HG02610 (cell line): Measurements from ENCODE around the gene RALGPS1.

Experiments
- ATAC-seq: cut with Tn5 transposase; IDR thresholded peaks from one replicate; pipeline ENCODE4 v1.9.1; 2021; ENCODE audit warnings: mild to moderate bottlenecking, moderate library complexity; ENCODE audit not compliant: unreplicated experiment

The RALGPS1 gene

GRCh38 chr9:127199001-127199791, 284.6 kb downstream of the RALGPS1 start:
- ATAC-seq: peak; percentile 45

GRCh38 chr9:127200106-127200862, 285.7 kb downstream of the RALGPS1 start:
- ATAC-seq: no peak

GRCh38 chr9:127201071-127201541, 286.5 kb downstream of the RALGPS1 start:
- no peak for ATAC-seq

DNA sequence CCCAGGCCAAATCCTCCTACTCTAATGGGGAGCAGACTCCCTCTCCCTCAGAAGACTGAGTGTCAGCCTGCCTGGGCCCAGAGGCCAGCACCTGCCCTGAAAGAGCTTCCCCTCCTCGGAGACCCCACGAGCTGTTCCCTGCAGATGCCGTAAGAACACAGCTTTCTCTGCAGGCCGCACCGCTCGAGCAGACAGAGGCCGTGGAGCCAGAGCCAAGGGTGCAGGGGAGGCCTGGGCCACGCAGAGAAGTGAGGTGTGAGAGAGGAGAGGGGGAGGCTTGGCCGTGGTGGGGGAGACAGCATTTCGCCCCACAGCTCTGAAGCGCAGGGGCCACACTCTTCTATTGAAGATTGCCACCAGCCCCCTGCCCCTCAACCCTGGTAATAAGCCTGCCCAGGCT, 287.1 kb downstream of the RALGPS1 start:
- ATAC-seq: no peak

DNA sequence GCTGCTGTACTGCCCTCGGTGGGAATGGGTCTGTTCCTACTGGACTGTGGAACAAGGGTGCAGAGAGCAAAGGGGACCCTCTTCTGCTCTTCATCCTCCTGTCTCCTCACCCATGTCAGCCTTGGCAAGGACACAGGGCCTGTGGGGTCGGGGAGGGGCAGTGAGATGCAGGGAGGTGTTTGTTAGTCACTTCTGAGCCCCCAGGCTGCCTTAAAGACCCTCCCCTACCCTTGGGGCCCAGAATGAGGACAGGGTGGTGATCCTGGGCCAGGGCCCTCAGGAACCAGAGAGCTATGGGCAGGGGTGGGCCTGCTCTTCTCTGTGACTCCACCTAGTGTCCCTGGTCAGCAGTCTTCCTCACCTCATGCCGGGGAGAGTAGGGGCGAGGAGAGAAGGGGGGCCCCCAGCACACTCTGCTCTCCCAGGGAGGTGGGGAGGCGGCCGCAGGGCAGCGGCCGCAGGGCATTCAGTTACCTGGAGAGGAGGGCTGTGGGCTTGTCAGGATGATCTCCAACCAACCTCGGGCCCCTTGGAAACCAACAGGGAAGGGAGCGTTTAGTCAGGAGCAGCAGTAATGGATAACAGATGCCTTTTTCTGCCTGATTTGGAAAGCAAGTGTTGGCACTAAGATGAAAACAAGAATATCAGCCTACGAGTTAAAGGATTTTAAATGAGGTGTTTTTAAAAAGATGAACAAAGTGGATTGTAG, 288.0 kb downstream of the RALGPS1 start:
- no peak for ATAC-seq

- no peak for ATAC-seq
Observed at GRCh38 chr9:127203681-127204327, 289.2 kb downstream of the RALGPS1 start.

- ATAC-seq: no peak
Observed at GRCh38 chr9:127204771-127205470, 290.3 kb downstream of the RALGPS1 start.

GRCh38 chr9:127205952-127206351, 291.4 kb downstream of the RALGPS1 start:
- ATAC-seq: no peak

DNA sequence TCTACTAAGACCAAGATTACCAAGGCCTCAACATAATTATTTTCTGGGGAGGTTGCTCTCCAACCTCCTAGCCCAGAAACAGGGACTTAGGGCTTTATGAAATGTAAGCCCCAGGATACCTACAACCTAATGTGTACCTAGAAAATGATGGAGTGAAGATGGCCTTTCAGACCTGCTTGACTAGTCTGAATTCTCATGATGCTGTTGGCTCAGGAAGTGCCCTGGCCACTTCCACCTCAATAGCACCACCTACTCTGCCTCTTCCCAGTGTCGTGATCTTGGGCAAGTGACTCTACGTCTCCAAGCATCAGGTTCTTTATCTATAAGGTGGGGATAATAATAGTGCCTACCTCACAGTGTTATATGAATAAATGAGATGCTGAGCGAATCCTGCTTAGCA, 292.1 kb downstream of the RALGPS1 start:
- no peak for ATAC-seq

- no peak for ATAC-seq
Observed at GRCh38 chr9:127207734-127208410, 293.3 kb downstream of the RALGPS1 start.

DNA sequence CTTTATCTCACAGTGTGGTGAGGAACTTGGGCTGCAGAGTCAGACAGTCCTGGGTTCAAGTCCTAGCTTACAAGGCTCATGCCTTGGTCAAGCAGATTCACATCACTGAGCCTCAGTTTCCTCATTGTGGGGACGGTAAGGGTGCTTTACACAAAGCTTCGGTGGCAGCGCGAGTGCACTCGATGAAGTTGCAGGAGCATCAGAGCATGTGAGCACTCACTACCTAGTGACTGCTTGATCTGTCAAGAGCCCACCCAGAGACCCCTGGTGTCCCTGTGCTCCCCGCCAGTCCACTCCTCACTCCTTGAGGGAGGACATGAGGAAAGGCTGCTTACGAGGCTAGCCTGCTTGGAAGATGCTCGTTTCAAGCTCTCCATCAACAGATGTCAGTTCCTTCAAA, 293.8 kb downstream of the RALGPS1 start:
- no peak for ATAC-seq

GRCh38 chr9:127209220-127209619, 294.6 kb downstream of the RALGPS1 start:
- no peak for ATAC-seq

DNA sequence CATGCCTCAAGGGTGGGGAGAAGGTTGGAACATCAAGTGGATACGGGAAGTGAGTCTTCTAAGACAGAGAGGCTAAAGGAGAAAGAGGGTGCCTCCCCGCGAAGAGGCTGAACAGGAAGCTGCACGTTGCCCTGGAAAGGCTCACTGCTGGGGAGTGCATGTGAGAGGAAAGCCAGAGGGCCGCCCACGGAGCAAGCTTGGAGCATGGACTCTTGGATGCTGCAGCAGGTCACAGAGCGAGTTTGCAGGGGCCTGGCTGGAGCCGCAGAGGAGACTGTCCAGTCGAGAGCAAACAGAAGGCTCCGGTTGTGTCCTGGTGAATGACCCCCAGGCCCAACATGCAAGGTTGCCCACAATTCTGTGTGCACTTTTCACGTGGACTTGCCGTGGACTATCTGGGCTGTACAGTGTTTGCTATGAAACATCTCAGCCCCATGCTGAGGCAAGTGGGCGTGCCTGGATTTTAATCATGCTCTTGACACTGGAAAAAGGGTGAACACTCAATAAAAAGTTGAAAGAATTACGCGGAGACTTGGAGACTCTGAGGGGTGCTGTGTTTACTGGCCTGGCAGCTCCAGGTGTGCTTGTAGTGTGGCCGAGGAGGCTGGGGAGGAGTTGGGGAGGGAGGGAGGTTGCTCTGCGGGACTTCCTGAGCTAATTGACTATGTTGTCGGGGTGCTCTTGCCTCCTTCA, 295.5 kb downstream of the RALGPS1 start:
- no peak for ATAC-seq

DNA sequence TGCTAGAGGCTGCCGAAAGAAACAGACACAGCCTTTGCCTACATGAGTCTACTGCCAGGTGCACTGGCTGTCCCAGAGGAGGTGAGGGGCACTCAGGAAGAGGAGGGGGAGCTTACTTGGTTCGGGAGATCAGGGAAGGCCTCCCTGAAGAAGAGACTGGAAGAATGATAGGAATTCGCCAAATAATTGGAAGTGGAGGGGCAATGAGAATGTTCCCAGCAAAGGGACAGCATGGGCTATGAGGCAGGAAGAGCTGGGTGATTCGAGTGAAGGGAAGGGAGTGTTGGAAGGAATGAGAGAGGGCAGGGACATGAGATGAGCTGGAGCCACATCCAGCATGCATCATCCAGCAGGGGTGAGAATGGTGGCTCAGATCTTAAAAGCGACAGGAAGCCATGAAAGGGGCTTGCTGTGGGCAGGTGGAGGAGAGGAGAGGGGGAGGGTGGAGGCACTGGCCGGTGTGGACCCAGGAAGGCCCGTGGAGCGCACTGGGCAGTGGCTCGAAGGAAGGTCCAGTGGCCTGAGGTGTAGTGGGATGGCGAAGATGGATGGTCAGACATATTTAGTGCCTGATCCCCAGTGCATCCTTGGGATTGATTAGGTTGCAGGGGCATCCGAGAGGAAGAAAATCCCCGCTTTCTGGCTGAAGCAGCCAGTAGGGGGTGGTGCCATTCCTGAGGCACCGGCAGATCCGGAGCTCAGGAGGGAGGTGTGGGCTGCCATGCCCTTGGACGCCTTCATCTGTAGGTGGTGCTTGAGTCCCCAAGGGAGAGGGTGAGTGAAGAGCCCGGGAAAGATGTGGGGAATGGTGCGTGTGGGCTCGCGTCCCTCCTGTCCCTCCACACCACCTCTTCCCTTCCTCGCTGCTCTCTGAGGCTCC, 296.5 kb downstream of the RALGPS1 start:
- no peak for ATAC-seq

- ATAC-seq: no peak
Observed at GRCh38 chr9:127211983-127212382, 297.4 kb downstream of the RALGPS1 start.

DNA sequence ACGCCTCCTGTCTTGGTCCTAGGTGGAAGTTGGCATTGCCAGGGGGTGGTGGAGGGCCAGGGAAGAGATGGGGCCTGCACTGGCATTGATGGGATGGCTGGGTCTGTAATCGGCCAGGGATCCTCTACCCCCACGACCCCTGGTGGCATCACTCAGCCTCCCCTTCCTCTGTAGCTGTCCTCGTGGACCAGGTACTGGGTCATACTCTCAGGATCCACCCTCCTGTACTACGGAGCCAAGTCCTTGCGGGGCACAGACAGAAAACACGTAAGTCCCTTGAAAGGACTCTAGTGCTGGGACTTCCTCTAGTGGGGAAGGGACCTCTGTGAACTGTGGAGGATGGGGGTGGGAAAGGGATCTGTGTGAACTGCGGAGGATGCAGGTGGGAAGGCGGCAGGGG, 297.9 kb downstream of the RALGPS1 start:
- no peak for ATAC-seq

- ATAC-seq: no peak
Observed at GRCh38 chr9:127213859-127214258, 299.3 kb downstream of the RALGPS1 start.
